Mesodermal cell (in vitro differentiated cells): ENCODE results near the gene PYGO2.
A peak's percentile ranks its signal among the peaks of the same experiment; 100 is the strongest.
"Not testable (repeated sequence)": the region's sequence is repeated elsewhere in the genome, so short reads cannot be mapped to it uniquely, and the experiment has no call there.

Experiments used
- H3K27ac ChIP-seq: 2 replicates; pipeline ENCODE4 v1.7.0; 2013; ENCODE audit warnings: mild to moderate bottlenecking, low read depth, low read length, moderate library complexity; ENCODE audit not compliant: severe bottlenecking
- H3K36me3 ChIP-seq: 2 replicates; pipeline ENCODE4 v1.7.1; 2013; ENCODE audit warnings: mild to moderate bottlenecking, low read length, moderate library complexity; ENCODE audit not compliant: control insufficient read depth, insufficient read depth
- H3K4me1 ChIP-seq: one replicate; pipeline ENCODE4 v1.7.1; 2013; ENCODE audit warnings: mild to moderate bottlenecking, low read length; ENCODE audit not compliant: insufficient read depth, control insufficient read depth, poor library complexity, severe bottlenecking
- H3K4me3 ChIP-seq: 2 replicates; pipeline ENCODE4 v1.7.0; 2013; ENCODE audit warnings: low read length, control low read depth, mild to moderate bottlenecking; ENCODE audit not compliant: insufficient read depth, poor library complexity, severe bottlenecking; ENCODE audit errors: extremely low read depth
- H3K9me3 ChIP-seq: 2 replicates; pipeline ENCODE4 v1.7.1; 2013; ENCODE audit warnings: mild to moderate bottlenecking, low read length, moderate library complexity; ENCODE audit not compliant: control insufficient read depth
- WGBS, 2 experiments: methylation state at CpG; one replicate each; pipeline ENCODE4 v1.1.5; 2013; ENCODE audit warnings: missing lambda C conversion rate in 2 of 2; ENCODE audit not compliant: insufficient coverage in 2 of 2; 5-methylcytosine and 5-hydroxymethylcytosine counted together

Gene PYGO2

DNA sequence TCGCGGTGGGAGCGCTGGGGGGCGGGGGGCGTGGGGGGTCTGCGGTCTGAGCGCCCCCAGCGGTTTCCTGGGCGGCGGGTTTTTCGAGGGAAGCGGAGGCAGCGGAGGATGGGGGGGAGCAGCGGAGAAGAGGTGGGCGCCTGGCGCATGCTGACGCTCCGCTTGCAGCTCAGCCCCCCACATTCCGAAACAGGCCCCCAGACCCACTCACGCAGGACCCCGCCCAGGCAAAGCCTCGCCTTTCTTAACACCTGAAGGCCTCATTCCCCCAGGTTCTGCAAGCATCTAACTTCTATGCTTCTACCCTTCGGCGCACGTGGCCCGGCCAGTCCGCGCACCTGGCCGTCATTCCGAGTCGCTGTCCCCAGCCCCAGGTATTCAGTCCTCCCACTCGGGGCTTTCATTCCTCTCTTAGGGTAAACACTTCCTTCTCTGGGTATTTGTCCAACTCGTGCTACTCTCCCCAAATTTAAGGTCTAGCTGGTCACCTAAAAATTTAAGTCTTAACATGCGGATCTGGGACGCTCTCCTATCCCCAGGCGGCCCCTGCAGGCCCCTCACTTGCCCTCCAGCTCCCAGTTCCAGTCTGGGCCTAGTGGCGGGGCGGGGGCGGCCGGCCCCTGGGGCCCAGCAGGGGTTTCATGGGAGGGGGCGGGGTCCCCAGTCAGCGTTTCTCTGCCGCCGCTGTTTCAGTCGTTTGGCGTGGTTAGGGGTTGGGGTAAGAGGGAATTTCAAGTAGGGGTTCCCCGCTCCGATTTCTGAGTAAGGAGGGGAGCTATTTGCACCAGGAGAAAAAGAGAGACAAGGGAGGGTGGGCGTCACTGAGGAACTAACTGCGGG lies 38.2 kb upstream of the PYGO2 start:
- Histone ChIP-seq H3K27ac (peak overlapping the region; percentile 85), H3K9me3 (no peaks in the 10 kb centered on the region), H3K4me1 (peaks cover 17% of the 10 kb centered on the region), H3K36me3 (no peaks in the 10 kb centered on the region), H3K4me3 (peak overlapping the region; percentile 61)
- WGBS, 2 experiments: 3% methylated on average over 30 to 39 of the region's 50 CpGs

GRCh38 chr1:154998818-154999570 lies 37.4 kb upstream of the PYGO2 start:
- Histone ChIP-seq H3K36me3 (no peaks in the 10 kb centered on the region), H3K4me1 (peaks cover 10% of the 10 kb centered on the region), H3K9me3 (no peaks in the 10 kb centered on the region), H3K27ac (peak overlapping the region; percentile 85), H3K4me3 (peak overlapping the region; percentile 61)
- 21 to 37% methylated on average over 24 to 27 of the region's 40 CpGs for WGBS, 2 experiments

DNA sequence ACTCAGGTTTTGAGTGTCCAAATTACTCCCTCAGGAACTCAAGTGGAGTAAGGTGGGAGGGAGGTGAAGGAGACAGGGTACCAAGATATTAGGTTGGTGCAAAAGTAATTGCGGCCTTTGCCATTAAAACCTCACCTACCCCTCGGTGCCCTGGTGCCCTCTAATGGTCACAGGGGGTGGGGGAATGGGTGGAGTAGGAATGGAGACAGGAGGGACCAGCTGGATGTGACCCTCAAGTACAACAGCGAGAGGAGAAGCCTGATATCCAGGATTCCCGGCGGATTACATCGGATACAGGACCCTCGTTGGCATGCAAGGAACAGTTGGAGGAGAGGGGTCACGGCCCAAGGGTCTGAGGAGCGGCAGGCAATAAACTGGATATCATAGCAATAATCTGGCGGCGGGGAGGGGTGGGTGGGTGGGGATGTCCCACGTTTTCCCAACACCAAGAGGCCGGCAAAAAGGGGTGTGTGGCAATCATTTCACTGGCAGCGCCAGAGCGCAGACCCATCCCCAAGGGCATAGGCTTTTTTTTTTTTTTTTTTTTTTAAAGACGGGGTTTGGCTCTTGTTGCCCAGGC lies 36.7 kb upstream of the PYGO2 start:
- Histone ChIP-seq H3K36me3 (no peaks in the 10 kb centered on the region), H3K4me1 (peaks cover 16% of the 10 kb centered on the region), H3K9me3 (no peaks in the 10 kb centered on the region), H3K27ac (no peak overlapping the region), H3K4me3 (no peak overlapping the region)
- WGBS, 2 experiments: 92 to 95% methylated on average over 9 to 10 of the region's 16 CpGs

GRCh38 chr1:154996966-154997701 lies 35.6 kb upstream of the PYGO2 start:
- H3K27ac ChIP-seq: no peak overlapping the region
- WGBS, 2 experiments: 92 to 94% methylated on average over 12 to 14 of the region's 15 CpGs
- peaks cover 2% of the 10 kb centered on the region for H3K36me3 ChIP-seq
- no peaks in the 10 kb centered on the region for H3K9me3 ChIP-seq
- H3K4me1 ChIP-seq: peaks cover 16% of the 10 kb centered on the region
- H3K4me3 ChIP-seq: no peak overlapping the region

DNA sequence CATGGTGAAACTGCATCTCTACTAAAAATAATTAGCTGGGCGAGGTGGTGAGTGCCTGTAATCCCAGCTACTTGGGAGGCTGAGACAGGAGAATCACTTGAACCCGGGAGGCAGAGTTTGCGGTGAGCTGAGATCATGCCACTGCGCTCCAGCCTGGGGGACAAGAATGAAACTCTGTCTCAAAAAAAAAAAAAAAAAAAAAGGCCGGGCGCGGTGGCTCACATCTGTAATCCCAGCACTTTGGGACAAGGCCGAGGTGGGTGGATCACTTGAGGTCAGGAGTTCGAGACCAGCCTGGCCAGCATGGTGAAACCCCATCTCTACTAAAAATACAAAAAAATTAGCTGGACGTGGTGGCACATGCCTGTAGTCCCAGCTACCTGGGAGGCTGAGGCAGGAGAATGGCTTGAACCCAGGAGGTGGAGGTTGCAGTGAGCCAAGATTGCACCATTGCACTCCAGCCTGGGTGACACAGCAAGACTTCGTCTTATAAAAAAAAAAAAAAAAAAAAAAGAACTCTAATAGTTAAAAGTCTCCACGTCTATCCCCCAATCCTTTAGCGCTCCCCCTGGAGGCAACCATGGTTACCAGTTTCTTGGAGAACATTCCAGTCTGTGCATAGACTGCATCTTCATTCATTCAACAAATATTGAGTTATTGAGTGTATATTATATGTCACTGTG lies 33.9 kb upstream of the PYGO2 start:
- H3K9me3 ChIP-seq, H3K27ac ChIP-seq, H3K4me3 ChIP-seq: not testable (repeated sequence)
- peaks cover 13% of the 10 kb centered on the region for H3K4me1 ChIP-seq
- peaks cover 11% of the 10 kb centered on the region for H3K36me3 ChIP-seq
- WGBS, 2 experiments: 79 to 100% methylated on average over 2 of the region's 13 CpGs

DNA sequence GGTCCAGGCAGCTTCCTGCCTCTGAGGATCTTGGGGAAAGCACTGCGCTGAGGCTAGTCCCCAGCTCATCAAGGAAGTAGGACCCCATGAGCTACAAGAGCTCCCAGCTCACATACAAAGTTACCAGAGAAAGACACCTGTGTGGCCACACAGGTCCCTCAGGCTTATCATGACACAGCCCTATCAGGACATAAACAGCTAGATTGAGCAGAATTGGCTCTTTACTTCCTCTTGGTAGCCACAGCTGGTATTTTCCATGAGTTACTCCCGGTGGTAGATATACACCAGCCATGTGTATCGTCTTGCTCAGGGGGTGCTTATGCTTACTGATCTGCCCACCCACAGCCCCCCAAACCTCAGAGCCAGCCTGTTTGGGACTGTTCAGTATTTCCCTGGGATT lies 33.0 kb upstream of the PYGO2 start:
- Histone ChIP-seq H3K4me1 (peaks cover 8% of the 10 kb centered on the region), H3K27ac (no peak overlapping the region)
- 81 to 96% methylated on average over 3 of the region's 3 CpGs for WGBS, 2 experiments

GRCh38 chr1:154994269-154994587 lies 32.6 kb upstream of the PYGO2 start:
- Histone ChIP-seq H3K9me3 (no peaks in the 10 kb centered on the region), H3K4me3 (no peak overlapping the region), H3K4me1 (peaks cover 7% of the 10 kb centered on the region), H3K36me3 (peaks cover 22% of the 10 kb centered on the region), H3K27ac (no peak overlapping the region)
- WGBS, 2 experiments: 83 to 100% methylated on average over 1 of the region's 1 CpG

More for the DNA sequence above, 33.0 kb upstream of the PYGO2 start:
- no peaks in the 10 kb centered on the region for H3K9me3 ChIP-seq
- H3K36me3 ChIP-seq: peaks cover 19% of the 10 kb centered on the region
- no peak overlapping the region for H3K4me3 ChIP-seq

DNA sequence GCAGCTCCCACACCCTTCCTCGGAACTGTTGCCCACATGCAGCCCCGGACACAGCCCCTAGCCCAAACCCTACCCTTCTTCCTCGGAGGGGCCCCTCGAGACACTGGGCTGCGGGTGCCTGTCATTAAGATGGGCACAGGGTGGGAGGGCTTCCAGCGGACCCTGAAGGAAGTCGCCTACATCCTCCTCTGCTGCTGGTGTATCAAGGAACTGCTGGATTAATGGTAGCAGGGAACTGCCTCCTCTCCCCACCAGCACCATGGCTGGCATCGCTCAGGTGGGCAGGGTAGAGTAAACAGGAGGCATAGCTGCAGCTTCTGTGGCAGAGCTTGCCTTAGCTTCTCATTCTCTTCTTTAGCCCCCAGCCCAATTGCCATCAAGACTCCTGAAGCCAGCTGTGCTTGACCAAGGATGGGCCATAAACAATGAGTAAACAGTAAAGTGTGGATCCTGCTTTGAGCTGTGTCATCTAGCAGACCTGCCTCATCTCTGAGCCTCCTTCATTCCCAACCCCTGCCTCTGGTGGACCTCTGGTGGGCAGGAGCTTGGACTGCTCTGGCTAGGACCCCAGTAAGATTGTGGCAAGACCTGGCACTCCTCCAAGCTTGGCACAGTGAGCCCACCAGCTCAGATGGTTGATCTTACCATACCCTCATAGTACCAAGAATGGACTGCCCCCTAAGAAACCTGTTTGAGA lies 32.1 kb upstream of the PYGO2 start, which contains the start of gene LENEP:
Gene LENEP (plus strand): TSS at position 15 of the 697 bp plus-strand sequence. CDS start 22 bp downstream, at position 37.
- no peaks in the 10 kb centered on the region for H3K9me3 ChIP-seq
- H3K36me3 ChIP-seq: peaks cover 28% of the 10 kb centered on the region
- H3K4me1 ChIP-seq: peaks cover 7% of the 10 kb centered on the region
- H3K27ac ChIP-seq: peak within 1 kb of the TSS; percentile 59
- no peak within 1 kb of the TSS for H3K4me3 ChIP-seq
- 100% methylated on average over 1 of the region's 8 CpGs for WGBS, 2 experiments

GRCh38 chr1:154992721-154993571 lies 31.4 kb upstream of the PYGO2 start:
- Histone ChIP-seq H3K27ac (peak overlapping the region; percentile 59), H3K36me3 (peaks cover 35% of the 10 kb centered on the region), H3K4me1 (peaks cover 7% of the 10 kb centered on the region), H3K4me3 (no peak overlapping the region), H3K9me3 (no peaks in the 10 kb centered on the region)
- WGBS, 2 experiments: 80 to 92% methylated on average over 2 to 12 of the region's 14 CpGs
